Measurements from ENCODE around the gene GNAI1.

DNA sequence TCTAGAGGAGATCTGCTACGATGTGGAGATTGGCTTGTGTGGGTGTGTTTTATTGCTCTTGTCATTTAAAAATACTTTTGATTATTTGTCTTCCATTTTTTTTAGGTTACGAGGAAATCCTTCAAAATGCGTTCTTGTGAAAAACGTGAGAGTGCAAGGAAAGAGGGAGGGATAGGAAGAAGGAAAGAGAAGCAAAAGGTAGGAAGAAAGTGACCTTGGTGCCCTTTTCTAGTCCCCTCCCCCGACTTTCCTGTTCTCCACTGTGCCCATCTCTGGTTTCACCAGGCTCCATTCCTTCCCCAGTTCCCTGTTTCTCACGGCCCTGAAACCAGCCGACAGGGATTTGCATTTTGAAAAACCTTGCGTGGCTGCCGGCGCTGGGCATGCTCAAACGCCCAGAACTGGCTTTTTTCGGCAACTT, 506 bp upstream of the GNAI1 start:
- no peak for TF ChIP-seq EZH2 (IDR thresholded peaks at IDR 0.05)
- no peak for TF ChIP-seq POLR2AphosphoS5 (IDR thresholded peaks at IDR 0.05; ENCODE audit: borderline replicate concordance, low read depth, low read length)
